ENCODE measurements around the gene ABT1.

The ABT1 gene

GRCh38 chr6:26575494-26575939 lies 21.2 kb upstream of the ABT1 start:
- DNase-seq = no peak

- DNase-seq = no peak
These were observed 20.3 kb upstream of the ABT1 start for GRCh38 chr6:26576407-26576843.

- DNase-seq = peak; percentile 66
These were observed 19.6 kb upstream of the ABT1 start for GRCh38 chr6:26576929-26577719.

- no peak for DNase-seq
These were observed 19.1 kb upstream of the ABT1 start for GRCh38 chr6:26577720-26578072.

DNA sequence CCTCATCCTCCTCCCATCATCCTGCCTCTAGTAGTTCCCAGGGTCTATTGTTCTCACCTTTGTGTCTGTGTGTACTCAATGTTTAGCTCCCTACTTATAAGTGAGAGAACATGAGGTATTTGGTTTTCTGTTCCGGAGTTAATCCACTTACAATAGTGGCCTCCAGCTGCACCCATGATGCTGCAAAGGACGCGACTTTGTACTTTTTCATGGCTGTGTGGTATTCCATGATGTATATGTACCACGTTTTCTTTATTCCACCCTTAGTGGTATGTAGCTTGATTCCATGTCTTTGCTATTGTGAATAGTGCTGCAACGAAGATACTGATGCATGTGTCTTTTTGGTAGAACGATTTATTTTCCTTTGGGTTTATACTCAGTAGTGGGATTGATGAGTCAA lies 18.5 kb upstream of the ABT1 start:
- DNase-seq = no peak

DNA sequence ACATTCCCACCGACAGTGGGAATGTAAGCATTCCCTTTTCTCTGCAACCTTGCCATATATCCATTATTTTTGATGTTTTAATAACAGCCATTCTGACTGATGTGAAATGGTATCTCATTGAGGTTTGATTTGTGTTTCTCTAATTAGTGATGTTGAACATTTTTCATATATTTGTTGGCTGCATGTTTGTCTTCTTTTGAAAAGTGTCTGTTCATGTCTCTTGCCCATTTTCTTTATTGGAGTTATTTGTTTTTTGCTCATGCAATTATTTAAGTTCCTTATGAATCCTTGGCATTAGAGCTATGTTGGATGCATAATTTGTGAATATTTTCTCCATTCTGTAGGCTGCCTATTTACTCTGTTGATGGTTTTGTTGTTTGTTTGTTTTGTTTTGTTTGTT lies 18.0 kb upstream of the ABT1 start:
- no peak for DNase-seq

DNA sequence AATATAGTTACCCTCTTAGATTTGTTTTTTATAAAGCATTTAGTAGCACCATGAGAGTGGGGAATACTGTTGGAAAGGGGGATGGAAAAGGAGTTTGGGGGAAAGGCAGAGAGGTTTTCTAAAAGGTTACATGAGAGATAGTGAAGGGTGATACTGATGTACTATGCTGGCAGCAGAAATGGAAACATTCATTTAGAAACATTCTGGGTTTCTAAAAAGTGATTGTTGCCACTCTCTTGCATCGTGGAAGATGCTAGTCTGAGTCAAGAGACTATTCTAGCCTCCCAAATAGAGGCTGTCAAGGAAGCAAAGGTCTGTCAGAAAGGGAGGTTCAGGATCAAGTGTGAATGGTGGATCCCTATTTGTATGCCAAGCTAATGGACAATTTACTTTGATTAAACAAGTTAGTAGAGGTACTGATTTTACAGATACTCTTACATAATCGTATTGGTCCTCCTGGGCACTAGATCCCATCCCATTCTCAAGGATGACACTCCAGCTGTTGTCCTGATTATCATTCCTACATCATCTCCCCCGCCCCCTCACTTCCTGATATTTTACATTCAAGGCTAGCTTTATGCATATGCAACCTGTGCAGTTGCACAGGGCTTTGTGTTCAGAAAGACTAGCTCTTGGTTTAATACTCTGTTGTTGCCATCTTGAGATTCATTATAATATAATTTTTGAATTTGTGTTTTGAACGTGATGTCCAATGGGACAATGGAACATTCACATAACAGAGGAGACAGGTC lies 15.4 kb upstream of the ABT1 start:
- no peak for DNase-seq

DNA sequence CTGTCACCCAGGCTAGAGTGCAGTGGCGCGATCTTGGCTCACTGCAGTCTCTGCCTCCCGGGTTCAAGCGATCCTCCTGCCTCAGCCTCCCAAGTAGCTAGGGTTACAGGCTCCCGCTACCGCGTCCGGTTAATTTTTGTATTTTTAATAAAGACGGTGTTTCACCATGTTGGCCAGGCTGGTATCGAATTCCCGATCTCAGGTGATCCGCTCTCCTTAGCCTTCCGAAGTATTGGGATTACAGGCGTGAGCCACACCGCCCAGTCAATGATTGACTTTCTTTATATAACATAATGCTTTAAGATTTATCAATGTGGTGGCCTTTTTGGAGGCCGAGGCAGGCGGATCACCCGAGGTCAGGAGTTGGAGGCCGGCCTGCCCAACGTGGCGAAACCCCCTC lies 7.8 kb upstream of the ABT1 start:
- no peak for DNase-seq

DNA sequence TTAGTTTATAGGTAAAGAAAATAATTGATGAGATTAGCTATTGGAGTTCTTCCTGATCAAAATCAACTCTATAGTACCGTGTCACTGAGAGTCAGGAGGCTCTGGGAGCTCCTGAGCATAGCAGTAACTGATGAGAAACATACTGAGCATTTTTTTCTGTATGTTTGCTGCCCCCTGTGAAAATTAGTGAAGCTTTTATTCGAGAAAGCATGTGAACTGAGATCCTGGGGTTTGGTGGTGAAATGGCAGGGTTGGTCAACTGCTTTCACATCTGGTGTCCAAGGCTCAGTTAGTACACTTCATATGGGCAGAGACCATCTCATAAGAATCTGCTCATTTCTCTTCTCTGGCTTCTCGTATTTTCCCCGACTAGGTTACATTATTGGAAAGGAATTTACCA lies 4.1 kb upstream of the ABT1 start:
- no peak for DNase-seq

GRCh38 chr6:26593278-26594130 lies 3.2 kb upstream of the ABT1 start:
- DNase-seq = no peak

GRCh38 chr6:26594131-26594498 lies 2.6 kb upstream of the ABT1 start:
- no peak for DNase-seq

DNA sequence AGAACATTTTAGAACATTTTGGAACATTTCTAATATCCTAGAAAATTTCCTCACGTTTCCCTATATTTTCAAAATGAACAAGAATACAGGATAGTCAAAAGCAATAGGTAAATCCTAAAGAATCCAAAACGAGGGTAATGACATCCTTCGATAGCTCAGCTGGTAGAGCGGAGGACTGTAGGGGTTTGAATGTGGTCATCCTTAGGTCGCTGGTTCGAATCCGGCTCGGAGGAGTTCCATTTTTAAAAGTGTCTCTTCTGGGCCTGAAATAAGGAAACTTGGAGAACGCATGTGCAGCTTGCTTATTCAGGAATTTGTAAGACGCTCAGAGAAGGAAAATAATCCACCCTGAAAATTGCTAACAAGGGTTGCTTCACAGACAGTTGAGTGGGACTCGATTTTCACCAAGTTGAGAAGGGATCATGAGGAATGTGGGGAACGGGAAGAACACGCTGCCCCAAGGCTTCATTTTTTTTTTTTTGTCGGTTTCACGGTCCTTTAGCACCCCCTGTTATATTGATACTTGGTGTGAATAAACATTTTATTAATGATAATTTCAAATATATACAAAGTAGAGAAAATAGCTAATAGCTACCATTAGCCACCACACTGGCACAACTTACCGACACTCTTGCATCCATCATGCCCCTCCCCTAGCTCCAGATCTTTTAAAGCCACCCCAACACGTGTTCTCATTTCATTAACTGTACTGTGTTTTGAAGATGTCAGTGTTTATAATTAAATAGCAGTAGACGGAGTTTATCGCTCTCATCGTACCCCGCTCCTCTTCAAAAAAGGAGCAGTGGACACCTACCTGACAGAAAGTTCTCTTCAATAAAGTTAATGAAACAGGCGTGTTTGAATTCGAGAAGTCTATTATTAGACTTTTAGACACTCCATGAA lies 1.8 kb upstream of the ABT1 start:
- peak; percentile 39 for DNase-seq

DNA sequence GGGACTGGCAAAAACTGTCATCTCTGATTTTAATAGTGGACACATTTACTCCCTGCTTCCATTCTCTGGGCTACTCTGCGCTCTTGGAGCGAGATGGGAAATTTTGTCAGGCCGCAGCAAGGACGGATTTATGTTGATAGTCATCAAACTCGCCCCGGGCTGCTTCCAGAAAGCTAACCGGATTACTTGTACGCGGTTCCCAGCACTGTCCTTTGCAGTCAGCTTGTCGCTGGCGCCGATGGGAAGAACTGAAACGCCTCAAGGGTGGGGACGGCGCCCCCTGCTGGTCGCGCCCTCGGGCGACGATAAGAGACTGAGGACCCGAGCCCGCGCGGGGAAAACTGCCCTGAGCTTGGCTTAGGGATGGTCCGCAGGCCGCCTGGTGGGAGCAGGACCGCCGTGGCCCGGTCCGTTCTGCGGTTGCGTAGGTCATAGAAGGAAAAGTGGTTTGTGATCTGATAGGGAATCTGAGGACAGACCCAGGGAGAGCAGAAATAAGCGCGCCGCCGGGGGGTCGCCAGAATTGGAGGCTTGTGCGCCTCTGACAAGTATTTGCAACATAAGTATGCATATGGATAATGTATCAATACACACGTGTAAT lies 984 bp upstream of the ABT1 start:
- peak; percentile 97 for DNase-seq

DNA sequence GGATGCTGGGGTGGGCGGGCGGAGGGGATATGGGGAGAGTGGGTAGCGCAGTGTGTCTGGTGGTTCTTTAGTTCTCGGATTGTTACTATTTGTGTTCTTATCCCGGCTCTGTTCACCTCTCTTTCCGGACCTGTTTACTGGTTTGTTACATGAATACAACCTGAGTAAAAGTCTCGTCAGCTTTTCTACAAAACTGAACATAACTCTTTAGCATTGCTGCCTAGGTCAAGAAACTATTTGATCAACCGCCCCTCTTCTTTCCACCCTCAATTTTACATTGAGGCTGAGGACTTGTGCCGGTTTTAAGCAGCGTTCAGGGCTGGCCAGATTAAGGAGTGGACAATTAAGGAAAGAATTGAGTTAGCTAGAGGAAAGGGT lies 625 bp downstream of the ABT1 start:
- DNase-seq = no peak

DNA sequence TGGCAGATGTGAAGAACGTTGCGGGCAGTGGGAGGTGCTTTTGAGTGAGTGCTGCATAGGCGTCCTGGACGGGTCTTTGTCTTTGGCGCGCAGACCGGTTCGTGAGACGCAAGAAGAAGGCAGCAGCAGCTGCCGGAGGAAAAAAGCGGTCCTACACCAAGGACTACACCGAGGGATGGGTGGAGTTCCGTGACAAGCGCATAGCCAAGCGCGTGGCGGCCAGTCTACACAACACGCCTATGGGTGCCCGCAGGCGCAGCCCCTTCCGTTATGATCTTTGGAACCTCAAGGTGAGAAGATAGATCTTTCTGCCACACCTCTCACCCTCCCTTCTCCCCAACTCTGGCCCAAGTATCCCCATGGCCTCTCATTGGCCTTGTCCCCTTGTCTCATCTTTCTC lies 1.1 kb downstream of the ABT1 start:
- DNase-seq = no peak

GRCh38 chr6:26598267-26598666 lies 1.5 kb downstream of the ABT1 start:
- no peak for DNase-seq

GRCh38 chr6:26599134-26599533 lies 2.4 kb downstream of the ABT1 start:
- DNase-seq = no peak

DNA sequence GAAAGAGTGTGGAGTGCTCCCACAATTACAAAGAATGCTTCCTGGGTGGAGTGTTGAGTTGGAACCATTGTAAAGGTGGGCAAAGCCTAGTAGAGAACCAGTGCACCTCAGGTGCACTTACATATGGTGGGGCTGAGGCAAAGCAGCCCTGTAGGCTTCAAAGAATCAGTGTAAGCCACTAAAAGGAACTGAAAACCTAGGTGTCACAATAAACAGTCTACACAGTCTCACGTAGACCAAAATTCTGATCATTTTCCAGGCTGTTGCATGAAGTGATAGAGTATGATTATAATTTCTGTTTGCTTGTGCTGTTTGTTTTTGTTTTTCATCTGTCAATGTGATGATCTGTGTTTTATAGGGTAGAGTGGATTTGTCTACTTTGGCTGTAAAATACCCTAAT lies 2.8 kb downstream of the ABT1 start:
- DNase-seq = no peak

DNA sequence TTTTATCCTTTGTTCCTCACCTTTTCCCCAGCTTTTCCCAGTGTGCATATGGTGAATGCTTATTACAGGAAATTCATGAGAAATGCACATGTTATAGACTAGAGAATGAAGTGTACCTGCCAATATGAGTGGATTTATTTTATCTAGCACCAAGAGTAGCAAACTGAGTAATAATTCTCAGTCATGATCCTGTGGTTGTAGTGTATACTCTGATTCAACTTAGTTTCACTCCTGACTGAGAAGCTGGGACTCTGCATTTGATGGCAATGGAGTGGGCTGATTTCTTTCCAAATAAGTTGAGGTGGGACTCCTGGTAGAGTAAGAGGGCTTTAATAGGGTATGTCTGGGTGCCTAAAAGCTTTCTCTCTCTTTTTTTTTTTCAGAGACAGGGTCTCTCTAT lies 4.0 kb downstream of the ABT1 start:
- DNase-seq = no peak

DNA sequence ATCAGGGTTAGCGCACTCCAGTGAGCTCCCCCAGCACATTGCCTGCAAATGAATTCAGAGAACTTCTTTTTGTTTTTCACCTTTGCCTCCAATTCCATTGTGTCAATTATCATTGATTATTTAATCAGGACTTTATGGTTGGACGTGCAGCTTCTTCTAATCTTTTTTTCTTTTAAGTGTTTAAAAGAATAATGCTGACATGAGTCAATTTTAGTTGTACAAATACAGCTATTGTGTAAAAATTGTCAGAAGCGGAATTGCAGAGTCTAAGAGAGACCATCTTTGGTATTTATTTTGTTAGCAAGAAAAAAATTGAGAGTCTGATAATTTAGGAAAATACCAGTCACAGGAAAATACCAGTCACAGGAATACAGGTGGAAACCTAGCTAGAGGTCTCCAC lies 5.5 kb downstream of the ABT1 start:
- DNase-seq = no peak

DNA sequence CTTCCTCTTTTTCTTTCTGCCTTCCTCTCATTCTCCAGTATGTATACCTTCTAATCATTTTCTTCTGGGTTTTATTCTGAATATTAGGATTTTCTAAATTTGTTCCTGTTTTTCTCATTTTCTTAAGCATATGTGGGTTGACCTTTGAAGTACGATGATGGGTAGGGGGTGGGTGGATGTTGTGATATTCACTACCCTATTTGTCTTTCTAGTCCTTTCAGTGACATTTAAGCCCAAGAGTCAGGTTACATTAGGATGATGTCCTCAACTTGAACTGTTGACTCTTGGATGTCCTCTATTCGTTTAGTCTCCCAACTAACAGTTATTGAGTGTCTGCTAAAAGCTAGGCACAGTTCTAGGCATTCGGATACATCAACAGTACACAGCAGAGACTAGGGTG lies 7.3 kb downstream of the ABT1 start:
- DNase-seq = no peak

DNA sequence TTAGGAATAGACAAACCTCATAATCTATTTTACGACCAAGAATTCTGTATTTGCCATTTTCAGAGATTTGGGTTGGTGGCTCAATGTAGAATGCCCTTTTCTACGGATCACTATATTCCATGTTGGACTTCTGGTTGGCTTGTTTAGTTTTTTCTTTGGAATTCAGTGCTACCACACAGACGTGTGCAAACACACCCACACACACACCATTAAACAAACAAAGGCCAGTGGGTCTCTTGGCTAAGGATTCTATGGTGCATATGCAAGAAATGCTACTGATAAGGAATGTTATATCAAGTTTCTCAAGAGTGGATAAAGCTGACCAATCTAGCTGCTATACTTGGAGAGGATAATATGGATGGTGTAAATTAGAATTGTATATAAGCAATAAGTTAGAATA lies 8.0 kb downstream of the ABT1 start:
- no peak for DNase-seq

All from retina (tissue), 1 donor.